CD4-positive, alpha-beta T cell treated with Interleukin-15 for 1 hour (primary cell): ENCODE results near the gene ASPSCR1.

ENCODE experiments used
- DNase-seq: peaks from one replicate; pipeline ENCODE4 v3.0.0-alpha.2; 2020

ASPSCR1 gene

DNA sequence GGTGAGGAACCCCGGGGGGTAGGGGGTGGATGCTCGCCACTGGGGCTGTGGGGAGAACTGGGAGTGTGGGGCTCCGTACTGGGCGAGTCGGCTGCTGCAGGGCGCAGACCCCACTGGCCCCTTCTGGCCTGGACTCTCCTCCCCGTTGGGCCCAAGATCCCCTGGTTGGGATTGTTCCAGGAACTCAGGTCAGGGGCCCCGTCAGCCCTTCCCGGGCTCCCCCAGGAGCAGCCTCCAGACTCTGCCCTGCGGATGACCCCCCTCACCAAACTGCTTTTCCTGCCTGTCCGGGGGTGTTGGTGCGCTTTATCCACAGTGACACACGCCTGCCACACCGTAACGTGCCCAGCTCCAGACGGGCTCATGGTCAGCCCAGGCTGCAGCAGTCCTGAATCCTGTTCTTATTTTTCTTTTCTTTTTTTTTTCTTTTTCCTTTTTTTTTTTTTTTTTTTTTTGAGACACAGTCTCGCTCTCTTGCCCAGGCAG is 24.2 kb downstream of the ASPSCR1 start:
- no peak for DNase-seq

DNA sequence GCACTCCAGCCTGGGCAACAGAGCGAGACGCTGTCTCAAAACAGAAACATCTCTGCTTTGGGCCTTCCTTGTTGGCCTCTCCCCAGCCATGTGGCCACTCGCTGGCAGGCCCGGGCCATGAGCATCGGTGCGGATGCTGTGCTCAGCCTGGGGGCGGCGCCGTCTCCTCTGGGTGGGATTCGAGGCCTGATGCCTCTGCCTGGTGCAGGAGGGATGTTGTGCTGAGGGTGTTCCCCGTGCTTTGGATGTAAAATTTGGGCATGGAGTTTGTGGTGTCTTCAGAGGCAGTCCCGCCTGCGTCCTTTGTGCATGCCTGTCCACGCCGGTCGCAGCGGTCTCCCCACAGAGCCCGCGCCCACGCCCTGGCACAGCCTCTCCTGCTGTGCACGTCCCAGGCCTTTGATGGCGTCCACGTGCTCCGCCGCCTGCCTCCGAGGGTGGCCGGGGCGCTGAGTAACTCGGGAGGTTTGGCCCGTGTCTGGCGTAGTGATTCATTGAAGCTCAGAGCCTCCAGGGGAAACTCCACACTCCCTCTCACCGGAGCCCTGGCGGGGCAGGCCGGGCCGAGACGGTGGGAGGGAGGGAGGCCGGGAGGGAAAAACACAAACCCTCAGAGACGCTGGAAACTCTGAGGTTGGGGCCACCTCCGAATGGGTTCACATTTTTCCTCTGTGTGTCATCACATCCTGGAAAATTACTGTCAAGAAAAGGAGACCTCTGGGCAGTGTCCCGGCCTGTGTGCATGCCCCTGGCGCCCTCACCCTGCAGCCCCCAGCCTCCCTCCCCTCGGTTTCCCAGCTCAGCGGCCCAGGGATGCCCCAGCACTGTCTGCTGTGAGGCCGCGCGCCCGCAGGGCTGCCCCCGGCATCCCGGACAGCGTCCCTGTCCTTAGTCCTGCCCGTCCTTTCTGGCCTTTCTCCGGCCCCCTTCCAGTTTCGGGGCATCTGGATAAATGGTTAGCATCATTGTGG is 26.3 kb downstream of the ASPSCR1 start:
- DNase-seq = no peak

- no peak for DNase-seq
These were observed 27.4 kb downstream of the ASPSCR1 start for GRCh38 chr17:82004517-82005455.

- no peak for DNase-seq
These were observed 28.4 kb downstream of the ASPSCR1 start for GRCh38 chr17:82005701-82006348.

- DNase-seq = no peak
These were observed 29.2 kb downstream of the ASPSCR1 start for GRCh38 chr17:82006468-82007227.

- DNase-seq = no peak
These were observed 29.7 kb downstream of the ASPSCR1 start for GRCh38 chr17:82007228-82007494.

GRCh38 chr17:82007495-82008257 is 30.2 kb downstream of the ASPSCR1 start:
- DNase-seq = no peak

GRCh38 chr17:82008258-82008940 is 31.0 kb downstream of the ASPSCR1 start:
- DNase-seq = no peak

GRCh38 chr17:82008941-82009405 is 31.5 kb downstream of the ASPSCR1 start:
- DNase-seq = no peak

DNA sequence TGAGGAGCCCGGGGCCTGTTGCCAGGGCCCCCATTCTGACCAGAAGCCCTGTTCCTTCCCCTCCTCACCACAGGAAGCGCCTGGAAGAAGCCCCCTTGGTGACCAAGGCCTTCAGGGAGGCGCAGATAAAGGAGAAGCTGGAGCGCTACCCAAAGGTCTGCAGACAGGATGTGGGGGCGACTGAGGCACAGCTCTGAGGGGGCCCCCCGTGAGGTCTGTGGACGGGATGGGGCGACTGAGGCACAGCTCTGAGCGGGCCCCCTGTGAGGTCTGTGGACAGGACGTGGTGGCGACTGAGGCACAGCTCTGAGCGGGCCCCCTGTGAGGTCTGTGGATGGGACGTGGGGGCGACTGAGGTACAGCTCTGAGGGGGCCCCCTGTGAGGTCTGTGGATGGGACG is 32.0 kb downstream of the ASPSCR1 start:
- DNase-seq = no peak

- no peak for DNase-seq
These were observed 33.4 kb downstream of the ASPSCR1 start for GRCh38 chr17:82010575-82011525.

DNA sequence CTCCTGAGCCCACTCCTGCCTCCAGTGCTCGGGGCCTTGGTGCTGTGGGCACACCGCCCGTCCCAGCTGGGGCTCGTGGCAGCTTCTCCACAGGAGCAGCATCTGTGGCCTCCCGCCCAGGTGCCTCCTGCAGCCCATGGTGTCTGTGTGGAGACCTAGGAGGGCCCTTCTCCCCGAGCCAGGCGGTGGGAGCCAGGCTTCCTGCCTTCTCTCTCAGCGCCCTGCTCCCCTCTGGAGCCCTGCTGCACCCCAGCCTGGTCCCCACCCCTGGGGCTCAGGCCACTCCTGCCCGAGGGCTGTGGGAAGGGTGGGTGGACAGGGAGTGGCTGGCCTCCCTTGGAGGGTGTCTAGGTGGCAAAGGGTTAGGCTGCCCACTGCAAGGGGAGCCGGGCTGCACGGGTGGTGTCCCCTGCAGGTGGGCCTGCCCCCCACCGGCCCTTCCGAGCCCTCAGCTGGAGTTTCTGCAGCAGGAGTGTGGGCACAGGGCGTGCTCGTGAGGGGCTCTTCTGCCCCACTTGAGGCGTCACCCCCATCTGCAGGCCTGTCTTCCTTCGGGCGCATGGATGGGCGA is 34.3 kb downstream of the ASPSCR1 start:
- no peak for DNase-seq

DNA sequence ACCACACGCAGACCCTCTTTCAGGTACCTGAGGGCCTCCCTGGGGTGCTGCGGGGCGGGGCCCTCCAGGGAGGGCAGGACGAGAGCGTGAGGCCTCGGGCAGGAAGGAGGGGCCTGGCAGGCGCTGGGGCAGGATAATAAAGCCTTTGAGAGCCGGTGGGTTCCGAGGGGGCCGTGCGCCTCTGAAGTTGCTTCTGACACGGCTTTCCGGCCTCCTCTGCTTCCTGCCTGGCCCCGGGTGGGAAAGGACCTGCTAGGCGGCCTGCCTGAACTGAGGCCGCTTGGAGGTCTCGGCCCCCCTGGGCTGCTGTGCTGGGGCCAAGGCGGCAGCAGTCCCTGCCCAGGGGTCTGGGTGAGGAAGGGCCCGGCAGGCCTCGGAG is 34.8 kb downstream of the ASPSCR1 start:
- no peak for DNase-seq

DNA sequence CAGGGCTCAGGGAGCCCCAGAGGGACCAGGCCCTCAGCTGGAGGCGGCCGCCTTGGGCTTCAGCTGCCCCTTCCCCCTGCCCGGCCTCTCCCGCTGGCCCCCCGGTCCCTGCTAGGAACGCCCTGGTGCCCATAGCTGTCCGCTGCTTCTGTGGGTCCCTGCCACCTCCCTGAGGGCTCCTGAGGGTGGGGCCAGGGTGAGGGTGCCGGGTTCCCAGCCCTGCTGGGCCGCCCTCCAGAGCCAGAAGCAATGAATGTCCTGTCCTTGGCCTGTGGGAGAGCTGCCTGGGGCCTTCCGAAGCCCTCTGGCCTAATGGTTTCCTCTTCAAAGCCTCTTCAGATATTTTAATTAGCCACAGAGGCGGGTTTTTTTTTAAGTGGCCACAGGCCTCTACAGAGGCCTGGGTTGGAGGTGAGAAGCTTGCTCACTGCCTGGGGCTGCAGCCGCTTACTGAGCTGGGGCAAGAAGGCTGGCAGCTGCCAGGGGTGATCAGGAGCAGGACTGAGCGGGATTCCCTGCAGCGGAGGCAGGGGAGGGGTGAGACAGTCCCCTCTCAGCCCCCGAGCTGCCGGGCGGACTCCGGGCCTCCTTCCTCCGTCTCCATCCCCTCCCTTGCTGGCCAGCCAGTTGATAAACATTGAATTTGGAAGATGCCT is 35.3 kb downstream of the ASPSCR1 start:
- DNase-seq = no peak

GRCh38 chr17:82013341-82013740 is 35.9 kb downstream of the ASPSCR1 start:
- DNase-seq = no peak

- DNase-seq = no peak
These were observed 36.4 kb downstream of the ASPSCR1 start for GRCh38 chr17:82013772-82014321.

DNA sequence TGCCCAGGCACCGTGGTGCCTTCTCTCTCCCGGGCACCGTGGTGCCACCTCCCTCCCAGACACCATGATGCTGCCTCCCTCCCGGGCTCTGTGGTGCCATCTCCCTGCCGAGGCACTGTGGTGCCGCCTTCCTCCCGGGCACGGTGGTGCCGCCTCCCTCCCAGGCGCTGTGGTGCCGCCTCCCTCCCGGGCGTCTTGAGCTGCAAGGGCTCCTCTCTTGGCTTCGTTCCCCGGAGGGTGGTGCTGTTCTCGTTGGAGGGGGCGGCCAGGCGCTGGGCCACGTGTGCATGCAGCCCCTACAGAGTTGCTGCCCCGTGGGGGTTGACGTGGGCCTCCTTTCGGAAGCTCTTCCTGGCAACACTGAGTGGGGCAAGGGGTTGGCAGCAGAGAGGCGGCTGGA is 37.0 kb downstream of the ASPSCR1 start:
- no peak for DNase-seq

GRCh38 chr17:82014971-82015310 is 37.5 kb downstream of the ASPSCR1 start:
- no peak for DNase-seq
